Measurements from ENCODE around the gene KIAA1328.

The KIAA1328 gene

GRCh38 chr18:37259711-37260110 is 430.8 kb downstream of the KIAA1328 start:
- H3K4me3 ChIP-seq (replicated peaks; ENCODE audit: low read depth, low read length) = no peak overlapping the region
- TF ChIP-seq CTCF (IDR thresholded peaks at IDR 0.05; ENCODE audit: low read depth, low read length, missing control alignments) = no peak
- no peak for DNase-seq (ENCODE audit: extremely low read depth, low read depth)

- DNase-seq (ENCODE audit: extremely low read depth, low read depth) = no peak
- no peak overlapping the region for H3K4me3 ChIP-seq (replicated peaks; ENCODE audit: low read depth, low read length)
- no peak for TF ChIP-seq CTCF (IDR thresholded peaks at IDR 0.05; ENCODE audit: low read depth, low read length, missing control alignments)
These were observed 431.6 kb downstream of the KIAA1328 start for GRCh38 chr18:37260367-37261093.

GRCh38 chr18:37261246-37261840 is 432.4 kb downstream of the KIAA1328 start:
- no peak overlapping the region for H3K4me3 ChIP-seq (replicated peaks; ENCODE audit: low read depth, low read length)
- no peak for TF ChIP-seq CTCF (IDR thresholded peaks at IDR 0.05; ENCODE audit: low read depth, low read length, missing control alignments)
- no peak for DNase-seq (ENCODE audit: extremely low read depth, low read depth)

GRCh38 chr18:37261988-37262387 is 433.1 kb downstream of the KIAA1328 start:
- no peak for TF ChIP-seq CTCF (IDR thresholded peaks at IDR 0.05; ENCODE audit: low read depth, low read length, missing control alignments)

GRCh38 chr18:37264956-37265355 is 436.0 kb downstream of the KIAA1328 start:
- TF ChIP-seq CTCF (IDR thresholded peaks at IDR 0.05; ENCODE audit: low read depth, low read length, missing control alignments) = no peak
- DNase-seq (ENCODE audit: extremely low read depth, low read depth) = no peak
- H3K4me3 ChIP-seq (replicated peaks; ENCODE audit: low read depth, low read length) = no peak overlapping the region

More at GRCh38 chr18:37261988-37262387, 433.1 kb downstream of the KIAA1328 start:
- H3K4me3 ChIP-seq (replicated peaks; ENCODE audit: low read depth, low read length) = no peak overlapping the region
- no peak for DNase-seq (ENCODE audit: extremely low read depth, low read depth)

GRCh38 chr18:37265382-37265781 is 436.5 kb downstream of the KIAA1328 start:
- no peak for DNase-seq (ENCODE audit: extremely low read depth, low read depth)
- TF ChIP-seq CTCF (IDR thresholded peaks at IDR 0.05; ENCODE audit: low read depth, low read length, missing control alignments) = no peak
- H3K4me3 ChIP-seq (replicated peaks; ENCODE audit: low read depth, low read length) = no peak overlapping the region

All from HFF-Myc (cell line).